ENCODE measurements around the gene MEF2A.

- no peak for TF ChIP-seq POLR2A (IDR thresholded peaks at IDR 0.05; ENCODE audit: low read length)
- TF ChIP-seq GATA1 (IDR thresholded peaks at IDR 0.05; ENCODE audit: low read depth, low read length), result no peak
Measured at GRCh38 chr15:99631255-99631654, 65.5 kb downstream of the MEF2A start.

Measured in erythroblast (primary cell).